Duodenal mucosa (tissue), 2 donors: ENCODE data around the gene ELF5.

ENCODE experiments used
- H3K27ac ChIP-seq: one replicate; pipeline ENCODE4 v1.7.0; 2013; ENCODE audit warnings: low read depth, low read length
- H3K27me3 ChIP-seq, 2 donors: one replicate each; pipeline ENCODE4 v1.7.0; 2013; ENCODE audit warnings: low read length in 2 of 2, control low read depth in 1 of 2; ENCODE audit not compliant: insufficient read depth in 2 of 2, control insufficient read depth in 1 of 2
- H3K36me3 ChIP-seq, 2 donors: one replicate each; pipeline ENCODE4 v1.7.0; 2013; ENCODE audit warnings: low read length in 2 of 2, control low read depth in 1 of 2; ENCODE audit not compliant: insufficient read depth in 2 of 2, control insufficient read depth in 1 of 2
- H3K4me1 ChIP-seq, 2 donors: one replicate each; pipeline ENCODE4 v1.7.0; 2013; ENCODE audit warnings: low read length in 2 of 2, control low read depth in 1 of 2; ENCODE audit not compliant: insufficient read depth in 2 of 2, control insufficient read depth in 1 of 2
- H3K4me3 ChIP-seq, 2 donors: one replicate each; pipeline ENCODE4 v1.7.0; 2013; ENCODE audit warnings: low read length in 2 of 2, low read depth in 1 of 2
- H3K9ac ChIP-seq, 2 donors: one replicate each; pipeline ENCODE4 v1.7.0; 2013; ENCODE audit warnings: low read length in 2 of 2, low read depth in 1 of 2
- H3K9me3 ChIP-seq, 2 donors: one replicate each; pipeline ENCODE4 v1.7.0; 2013; ENCODE audit warnings: low read length in 2 of 2, control low read depth in 1 of 2; ENCODE audit not compliant: control insufficient read depth in 1 of 2

The ELF5 gene

GRCh38 chr11:34478845-34479663 is 34.5 kb downstream of the ELF5 start:
- Histone ChIP-seq H3K27me3 (no peaks in the 10 kb centered on the region), H3K36me3 (peaks cover 0 to 7% of the 10 kb centered on the region in 2 donors), H3K9ac (no peak overlapping the region), H3K27ac (no peak overlapping the region), H3K4me1 (no peaks in the 10 kb centered on the region), H3K9me3 (no peaks in the 10 kb centered on the region), H3K4me3 (no peak overlapping the region)

DNA sequence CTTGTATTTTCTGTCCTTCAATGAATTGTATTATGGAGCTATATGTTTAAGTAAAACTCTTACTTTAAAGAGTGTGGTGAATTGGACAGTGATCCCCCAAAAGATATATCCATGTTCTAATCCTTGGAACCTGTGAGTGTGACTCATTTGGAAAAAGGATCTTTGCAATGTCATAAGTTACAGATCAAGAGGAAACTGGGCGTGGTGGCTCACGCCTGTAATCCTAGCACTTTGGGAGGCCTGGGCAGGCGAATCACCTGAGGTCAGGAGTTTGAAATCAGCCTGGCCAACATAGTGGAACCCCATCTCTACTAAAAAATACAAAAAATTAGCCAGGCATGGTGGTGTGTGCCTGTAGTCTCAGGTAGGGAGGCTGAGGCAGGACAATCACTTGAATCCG is 36.7 kb downstream of the ELF5 start:
- H3K9me3 ChIP-seq = no peaks in the 10 kb centered on the region
- no peaks in the 10 kb centered on the region for H3K4me1 ChIP-seq
- H3K36me3 ChIP-seq = peaks cover 4 to 19% of the 10 kb centered on the region in 2 donors
- H3K4me3 ChIP-seq = no peak overlapping the region
- no peaks in the 10 kb centered on the region for H3K27me3 ChIP-seq
- H3K9ac ChIP-seq = no peak overlapping the region
- H3K27ac ChIP-seq = no peak overlapping the region

DNA sequence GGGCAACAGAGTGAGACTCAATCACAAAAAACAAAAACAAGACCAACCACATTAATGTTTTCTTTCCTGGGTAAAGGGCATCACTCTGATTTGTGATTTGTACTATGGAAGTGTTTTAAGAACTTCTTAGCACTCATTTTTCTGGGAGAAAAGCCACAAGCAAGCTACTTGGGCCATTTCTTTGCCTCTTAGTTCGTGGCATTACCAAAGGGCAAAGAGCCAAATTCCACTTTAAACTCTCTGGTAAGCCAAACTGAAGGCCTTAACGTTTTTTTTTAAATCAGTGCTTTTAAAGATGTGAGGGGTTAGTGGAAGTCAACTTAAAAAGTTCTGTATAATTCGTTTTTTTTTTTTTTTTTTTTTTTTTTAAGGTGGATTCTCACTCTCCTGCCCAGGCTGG is 37.9 kb downstream of the ELF5 start:
- Histone ChIP-seq H3K27me3 (no peaks in the 10 kb centered on the region), H3K9me3 (no peaks in the 10 kb centered on the region), H3K36me3 (peaks cover 14 to 31% of the 10 kb centered on the region in 2 donors), H3K9ac (no peak overlapping the region), H3K4me1 (no peaks in the 10 kb centered on the region), H3K4me3 (no peak overlapping the region), H3K27ac (no peak overlapping the region)

DNA sequence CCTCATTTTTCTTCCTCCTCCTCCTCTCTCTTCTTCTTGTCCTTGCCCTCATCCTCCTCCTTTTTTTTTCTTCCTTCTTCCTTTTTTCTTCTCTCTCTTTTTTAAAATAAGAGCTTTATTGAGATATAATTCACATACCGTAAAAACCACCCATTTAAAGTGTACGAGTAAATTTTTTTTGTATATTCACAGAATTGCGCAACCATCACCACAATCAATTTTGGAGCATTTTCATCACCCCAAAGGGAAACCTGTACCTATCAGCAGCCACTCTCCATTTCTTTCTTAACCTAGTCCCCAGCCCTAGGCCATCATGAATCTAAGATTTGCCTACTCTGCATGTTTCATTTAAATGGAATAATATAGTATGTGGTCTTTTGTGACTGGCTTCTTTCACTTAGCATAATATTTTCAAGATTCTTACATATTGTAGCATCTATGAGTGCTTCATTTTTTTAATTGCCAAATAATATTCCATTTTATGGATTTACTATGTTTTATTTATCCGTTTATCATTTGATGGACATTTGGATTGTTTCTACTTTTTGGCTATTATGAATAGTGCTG is 39.9 kb downstream of the ELF5 start:
- Histone ChIP-seq H3K36me3 (peaks cover 29 to 51% of the 10 kb centered on the region in 2 donors), H3K27me3 (no peaks in the 10 kb centered on the region), H3K27ac (no peak overlapping the region), H3K9ac (no peak overlapping the region), H3K4me1 (no peaks in the 10 kb centered on the region), H3K4me3 (no peak overlapping the region), H3K9me3 (no peaks in the 10 kb centered on the region)

DNA sequence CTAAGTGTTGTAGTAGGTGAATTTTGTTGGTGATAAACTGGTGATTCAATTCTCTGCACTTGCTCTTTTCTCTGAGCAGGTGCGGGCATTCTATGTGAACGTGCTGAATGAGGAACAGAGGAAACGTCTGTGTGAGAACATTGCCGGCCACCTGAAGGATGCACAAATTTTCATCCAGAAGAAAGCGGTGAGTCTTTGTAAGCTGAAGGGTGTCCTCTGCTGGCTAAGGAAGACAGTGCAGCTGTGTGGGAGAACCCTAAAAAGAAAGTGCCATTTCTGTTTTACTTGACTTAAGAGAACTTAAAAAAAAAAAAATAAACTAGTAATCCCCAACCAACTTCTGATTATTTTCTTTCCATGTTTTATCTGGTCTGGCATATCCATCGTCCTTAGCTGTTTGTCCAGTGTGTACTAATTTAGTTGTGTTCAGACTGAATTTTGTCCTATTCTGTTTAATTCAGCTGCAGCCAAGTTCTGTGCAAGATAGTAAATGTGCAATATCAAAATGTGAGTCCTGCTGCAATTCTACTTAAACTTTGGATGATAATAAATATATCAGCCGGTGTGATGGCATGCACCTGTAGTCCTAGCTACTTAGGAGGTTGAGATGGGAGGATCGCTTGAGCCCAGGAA is 45.3 kb downstream of the ELF5 start:
- Histone ChIP-seq H3K36me3 (peaks cover 56 to 85% of the 10 kb centered on the region in 2 donors), H3K4me3 (no peak overlapping the region), H3K27me3 (no peaks in the 10 kb centered on the region), H3K9ac (no peak overlapping the region), H3K9me3 (peaks cover 0 to 2% of the 10 kb centered on the region in 2 donors), H3K4me1 (no peaks in the 10 kb centered on the region), H3K27ac (no peak overlapping the region)

DNA sequence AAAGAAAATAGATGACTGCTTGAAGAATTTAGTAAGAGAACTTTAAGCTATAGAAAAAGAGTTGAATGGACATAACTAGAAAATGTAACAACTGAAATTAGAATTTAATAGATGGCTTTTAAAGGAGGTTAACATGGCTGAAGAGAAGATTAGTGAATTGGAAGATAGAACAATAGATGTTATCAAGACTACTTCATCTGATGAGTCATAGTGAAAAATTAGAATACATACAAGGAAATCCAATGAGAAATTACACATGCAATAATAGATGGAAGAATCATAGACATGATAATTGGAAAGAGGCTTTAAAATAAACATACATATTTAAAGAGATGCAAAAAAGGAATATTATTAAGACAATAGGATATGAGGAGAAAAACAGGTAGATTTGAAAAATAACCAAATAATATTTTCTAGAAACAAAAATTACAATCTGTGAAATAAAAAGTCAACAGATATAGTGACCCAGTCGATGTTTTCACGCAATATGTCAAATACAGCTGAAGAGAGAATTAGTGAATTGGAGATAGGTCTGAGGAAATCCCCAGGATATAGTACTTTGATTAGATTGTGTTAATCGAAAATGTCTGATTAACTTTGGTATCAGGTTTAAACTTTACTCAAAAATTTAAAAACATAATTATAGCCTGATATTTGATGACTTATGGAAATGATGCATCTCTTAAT is 46.6 kb downstream of the ELF5 start:
- Histone ChIP-seq H3K4me3 (no peak overlapping the region), H3K9ac (no peak overlapping the region), H3K4me1 (no peaks in the 10 kb centered on the region), H3K9me3 (peaks cover 0 to 2% of the 10 kb centered on the region in 2 donors), H3K27ac (no peak overlapping the region), H3K36me3 (peaks cover 56 to 87% of the 10 kb centered on the region in 2 donors), H3K27me3 (no peaks in the 10 kb centered on the region)

GRCh38 chr11:34464591-34465051 is 49.0 kb downstream of the ELF5 start:
- H3K4me3 ChIP-seq = no peak overlapping the region
- H3K4me1 ChIP-seq = no peaks in the 10 kb centered on the region
- peaks cover 0 to 2% of the 10 kb centered on the region in 2 donors for H3K9me3 ChIP-seq
- H3K27ac ChIP-seq = no peak overlapping the region
- no peak overlapping the region for H3K9ac ChIP-seq
- no peaks in the 10 kb centered on the region for H3K27me3 ChIP-seq
- H3K36me3 ChIP-seq = peaks cover 47 to 84% of the 10 kb centered on the region in 2 donors

- Histone ChIP-seq H3K36me3 (peaks cover 56 to 90% of the 10 kb centered on the region in 2 donors), H3K27me3 (no peaks in the 10 kb centered on the region), H3K9ac (no peak overlapping the region), H3K4me1 (no peaks in the 10 kb centered on the region), H3K9me3 (no peaks in the 10 kb centered on the region), H3K4me3 (no peak overlapping the region), H3K27ac (no peak overlapping the region)
These were observed 52.4 kb downstream of the ELF5 start for GRCh38 chr11:34461215-34461614.

GRCh38 chr11:34460278-34460677 is 53.3 kb downstream of the ELF5 start:
- no peak overlapping the region for H3K27ac ChIP-seq
- H3K36me3 ChIP-seq = peaks cover 47 to 90% of the 10 kb centered on the region in 2 donors
- no peaks in the 10 kb centered on the region for H3K4me1 ChIP-seq
- H3K9me3 ChIP-seq = no peaks in the 10 kb centered on the region
- H3K9ac ChIP-seq = no peak overlapping the region
- H3K27me3 ChIP-seq = no peaks in the 10 kb centered on the region
- no peak overlapping the region for H3K4me3 ChIP-seq
